SK-N-SH treated with all-trans-retinoic acid at 6 μM for 48 hours (cell line): Measurements from ENCODE around the gene SLC2A1.
"Not testable (repeated sequence)": the region's sequence is repeated elsewhere in the genome, so short reads cannot be mapped to it uniquely, and the experiment has no call there.

Source experiments
- ATAC-seq: fragments of 200-7000 bp; cut with Tn5 transposase; 3 replicates; pipeline ENCODE4 v1.9.1; 2020; ENCODE audit warnings: mild to moderate bottlenecking, moderate library complexity
- ARNTL ChIP-seq: fragments of 450-650 bp; formaldehyde crosslinking; IDR thresholded peaks from 2 replicates; pipeline ENCODE4 v1.5.0; 2020; ENCODE audit warnings: low read depth, mild to moderate bottlenecking, moderate library complexity, borderline replicate concordance
- CSDC2 ChIP-seq: fragments of 250-450 bp; sonication (Bioruptor Pico); IDR thresholded peaks from 2 replicates; pipeline ENCODE4 v1.5.0; 2020; ENCODE audit warnings: mild to moderate bottlenecking, moderate library complexity
- ESRRG ChIP-seq: fragments of 250-450 bp; sonication (Bioruptor Pico); IDR thresholded peaks from 2 replicates; pipeline ENCODE4 v1.6.1; 2021; ENCODE audit warnings: mild to moderate bottlenecking
- GLIS3 ChIP-seq: fragments of 250-450 bp; sonication (Bioruptor Pico); IDR thresholded peaks from 2 replicates; pipeline ENCODE4 v1.5.0; 2020; ENCODE audit warnings: mild to moderate bottlenecking, moderate library complexity
- ISL1 ChIP-seq: fragments of 250-450 bp; sonication (Bioruptor Pico); IDR thresholded peaks from 2 replicates; pipeline ENCODE4 v2.1.2; 2022; ENCODE audit warnings: mild to moderate bottlenecking, moderate library complexity
- OSR1 ChIP-seq: fragments of 250-450 bp; sonication (Bioruptor Pico); IDR thresholded peaks from 2 replicates; pipeline ENCODE4 v1.8.0; 2022; ENCODE audit warnings: moderate library complexity, mild to moderate bottlenecking, inconsistent platforms
- PPARA ChIP-seq: fragments of 250-450 bp; sonication (Bioruptor Pico); IDR thresholded peaks from 2 replicates; pipeline ENCODE4 v1.5.0; 2020; ENCODE audit warnings: mild to moderate bottlenecking, borderline replicate concordance
- RARB ChIP-seq: fragments of 250-450 bp; sonication (Bioruptor Pico); IDR thresholded peaks from 2 replicates; pipeline ENCODE4 v1.8.0; 2021; ENCODE audit warnings: mild to moderate bottlenecking, moderate library complexity
- SNAI2 ChIP-seq: fragments of 250-450 bp; sonication (Bioruptor Pico); IDR thresholded peaks from 2 replicates; pipeline ENCODE4 v1.5.0; 2020; ENCODE audit warnings: mild to moderate bottlenecking, moderate library complexity
- TCF4 ChIP-seq: fragments of 250-450 bp; sonication (Bioruptor Pico); IDR thresholded peaks from 2 replicates; pipeline ENCODE4 v1.8.0; 2021; ENCODE audit warnings: mild to moderate bottlenecking, moderate library complexity, borderline replicate concordance
- TOX ChIP-seq: fragments of 250-450 bp; sonication (Bioruptor Pico); IDR thresholded peaks from 2 replicates; pipeline ENCODE4 v1.8.0; 2021; ENCODE audit warnings: mild to moderate bottlenecking, moderate library complexity, borderline replicate concordance
- ZC3H10 ChIP-seq: fragments of 250-450 bp; sonication (Bioruptor Pico); IDR thresholded peaks from 2 replicates; pipeline ENCODE4 v1.5.1; 2021; ENCODE audit warnings: mild to moderate bottlenecking, moderate library complexity
- ZFP3 ChIP-seq: fragments of 250-450 bp; sonication (Bioruptor Pico); IDR thresholded peaks from 2 replicates; pipeline ENCODE4 v1.5.0; 2020; ENCODE audit warnings: mild to moderate bottlenecking, moderate library complexity
- ZFP30 ChIP-seq: fragments of 450-650 bp; formaldehyde crosslinking; IDR thresholded peaks from 2 replicates; pipeline ENCODE4 v1.5.0; 2022; ENCODE audit warnings: mild to moderate bottlenecking, moderate library complexity
- ZNF565 ChIP-seq: fragments of 450-650 bp; formaldehyde crosslinking; conservative IDR thresholded peaks from 2 replicates; pipeline ENCODE4 v1.5.0; 2020; ENCODE audit warnings: low read depth, mild to moderate bottlenecking, moderate library complexity
- ZNF70 ChIP-seq: fragments of 450-650 bp; formaldehyde crosslinking; IDR thresholded peaks from 2 replicates; pipeline ENCODE4 v1.5.0; 2020; ENCODE audit warnings: mild to moderate bottlenecking, moderate library complexity
- ZNF8 ChIP-seq: fragments of 450-650 bp; formaldehyde crosslinking; IDR thresholded peaks from 2 replicates; pipeline ENCODE4 v1.5.0; 2020; ENCODE audit warnings: mild to moderate bottlenecking, moderate library complexity
- TF ChIP-seq, protein P1 (sequence below): fragments of 250-450 bp; sonication (Bioruptor Pico); IDR thresholded peaks from 2 replicates; pipeline ENCODE4 v1.5.1; 2021; ENCODE audit warnings: mild to moderate bottlenecking, moderate library complexity
- TF ChIP-seq, protein P2 (sequence below): fragments of 250-450 bp; sonication (Bioruptor Pico); IDR thresholded peaks from 2 replicates; pipeline ENCODE4 v1.5.1; 2020; ENCODE audit warnings: low read depth, mild to moderate bottlenecking, moderate library complexity
- TF ChIP-seq, protein P3 (sequence below): fragments of 250-450 bp; sonication (Bioruptor Pico); IDR thresholded peaks from 2 replicates; pipeline ENCODE4 v1.8.0; 2021; ENCODE audit warnings: low read depth, mild to moderate bottlenecking, moderate library complexity, borderline replicate concordance
- TF ChIP-seq, protein P4 (sequence below): fragments of 250-450 bp; sonication (Bioruptor Pico); IDR thresholded peaks from 2 replicates; pipeline ENCODE4 v1.8.0; 2020; ENCODE audit warnings: mild to moderate bottlenecking, moderate library complexity, borderline replicate concordance
- TF ChIP-seq, protein P5 (sequence below): fragments of 250-450 bp; sonication (Bioruptor Pico); IDR thresholded peaks from 2 replicates; pipeline ENCODE4 v1.5.0; 2020; ENCODE audit warnings: mild to moderate bottlenecking, moderate library complexity

Gene SLC2A1

DNA sequence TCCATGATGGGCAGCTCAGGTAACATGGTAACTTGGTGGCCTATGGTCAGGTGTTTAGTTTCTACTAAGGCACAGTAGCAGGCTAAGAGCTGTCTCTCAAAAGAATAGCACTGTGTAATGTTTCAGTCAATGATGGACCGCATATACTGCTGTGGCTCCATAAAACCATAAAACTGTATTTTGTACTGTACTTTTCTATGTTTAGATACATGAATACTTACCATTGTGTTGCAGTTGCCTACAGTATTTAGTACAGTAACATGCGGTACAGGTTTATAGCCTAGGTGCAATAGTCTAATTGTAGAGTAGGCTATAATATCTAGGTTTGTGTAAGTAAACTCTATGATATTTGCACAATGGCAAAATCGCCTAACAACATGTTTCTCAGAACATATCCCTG, 50.6 kb downstream of the SLC2A1 start:
- ATAC-seq, result no peak
- TF ChIP-seq ESRRG (CRISPR knock-in tag), result no peak
- TF ChIP-seq ZFP30 (CRISPR knock-in tag), result no peak
- no peak for TF ChIP-seq PPARA
- TF ChIP-seq ZNF565 (CRISPR knock-in tag), result no peak
- no peak for TF ChIP-seq GLIS3 (CRISPR knock-in tag)
- TF ChIP-seq SNAI2 (CRISPR knock-in tag), result no peak
- TF ChIP-seq, protein P1, sequence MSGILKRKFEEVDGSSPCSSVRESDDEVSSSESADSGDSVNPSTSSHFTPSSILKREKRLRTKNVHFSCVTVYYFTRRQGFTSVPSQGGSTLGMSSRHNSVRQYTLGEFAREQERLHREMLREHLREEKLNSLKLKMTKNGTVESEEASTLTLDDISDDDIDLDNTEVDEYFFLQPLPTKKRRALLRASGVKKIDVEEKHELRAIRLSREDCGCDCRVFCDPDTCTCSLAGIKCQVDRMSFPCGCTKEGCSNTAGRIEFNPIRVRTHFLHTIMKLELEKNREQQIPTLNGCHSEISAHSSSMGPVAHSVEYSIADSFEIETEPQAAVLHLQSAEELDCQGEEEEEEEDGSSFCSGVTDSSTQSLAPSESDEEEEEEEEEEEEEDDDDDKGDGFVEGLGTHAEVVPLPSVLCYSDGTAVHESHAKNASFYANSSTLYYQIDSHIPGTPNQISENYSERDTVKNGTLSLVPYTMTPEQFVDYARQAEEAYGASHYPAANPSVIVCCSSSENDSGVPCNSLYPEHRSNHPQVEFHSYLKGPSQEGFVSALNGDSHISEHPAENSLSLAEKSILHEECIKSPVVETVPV (CRISPR knock-in tag), result no peak
- TF ChIP-seq, protein P2, sequence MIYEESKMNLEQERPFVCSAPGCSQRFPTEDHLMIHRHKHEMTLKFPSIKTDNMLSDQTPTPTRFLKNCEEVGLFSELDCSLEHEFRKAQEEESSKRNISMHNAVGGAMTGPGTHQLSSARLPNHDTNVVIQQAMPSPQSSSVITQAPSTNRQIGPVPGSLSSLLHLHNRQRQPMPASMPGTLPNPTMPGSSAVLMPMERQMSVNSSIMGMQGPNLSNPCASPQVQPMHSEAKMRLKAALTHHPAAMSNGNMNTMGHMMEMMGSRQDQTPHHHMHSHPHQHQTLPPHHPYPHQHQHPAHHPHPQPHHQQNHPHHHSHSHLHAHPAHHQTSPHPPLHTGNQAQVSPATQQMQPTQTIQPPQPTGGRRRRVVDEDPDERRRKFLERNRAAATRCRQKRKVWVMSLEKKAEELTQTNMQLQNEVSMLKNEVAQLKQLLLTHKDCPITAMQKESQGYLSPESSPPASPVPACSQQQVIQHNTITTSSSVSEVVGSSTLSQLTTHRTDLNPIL (CRISPR knock-in tag), result no peak
- TF ChIP-seq, all 23 proteins: peak for 0

DNA sequence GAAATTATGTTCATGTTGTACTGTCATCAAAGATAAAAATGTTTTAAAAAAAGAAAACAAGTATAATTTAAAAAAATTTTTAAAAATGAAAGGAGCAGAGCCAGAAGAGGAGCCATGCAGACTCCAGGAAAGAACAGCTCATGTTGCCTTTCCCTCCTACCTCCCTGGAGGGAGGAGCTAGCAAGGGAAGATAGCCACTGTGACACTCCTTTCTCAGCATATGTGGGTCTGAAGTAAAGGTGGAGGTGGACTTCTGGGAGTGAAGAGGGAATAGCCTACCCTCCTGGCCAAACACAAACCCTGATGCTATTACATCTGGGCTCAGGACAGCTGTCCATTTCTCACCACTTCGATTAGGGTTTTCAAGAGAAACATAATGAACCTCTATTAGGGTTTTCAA, 54.2 kb downstream of the SLC2A1 start:
- TF ChIP-seq ISL1 (CRISPR knock-in tag) (no peak), PPARA (no peak), TCF4 (CRISPR knock-in tag) (no peak), ZFP3 (CRISPR knock-in tag) (no peak), ZC3H10 (CRISPR knock-in tag) (no peak), CSDC2 (no peak), ARNTL (CRISPR knock-in tag) (no peak), SNAI2 (CRISPR knock-in tag) (no peak), TOX (CRISPR knock-in tag) (no peak), ZFP30 (CRISPR knock-in tag) (no peak), ZNF565 (CRISPR knock-in tag) (no peak), ZNF70 (CRISPR knock-in tag) (no peak), OSR1 (CRISPR knock-in tag) (no peak), GLIS3 (CRISPR knock-in tag) (no peak), ESRRG (CRISPR knock-in tag) (no peak)
- TF ChIP-seq, protein P1 (CRISPR knock-in tag), result no peak
- TF ChIP-seq, protein P3, sequence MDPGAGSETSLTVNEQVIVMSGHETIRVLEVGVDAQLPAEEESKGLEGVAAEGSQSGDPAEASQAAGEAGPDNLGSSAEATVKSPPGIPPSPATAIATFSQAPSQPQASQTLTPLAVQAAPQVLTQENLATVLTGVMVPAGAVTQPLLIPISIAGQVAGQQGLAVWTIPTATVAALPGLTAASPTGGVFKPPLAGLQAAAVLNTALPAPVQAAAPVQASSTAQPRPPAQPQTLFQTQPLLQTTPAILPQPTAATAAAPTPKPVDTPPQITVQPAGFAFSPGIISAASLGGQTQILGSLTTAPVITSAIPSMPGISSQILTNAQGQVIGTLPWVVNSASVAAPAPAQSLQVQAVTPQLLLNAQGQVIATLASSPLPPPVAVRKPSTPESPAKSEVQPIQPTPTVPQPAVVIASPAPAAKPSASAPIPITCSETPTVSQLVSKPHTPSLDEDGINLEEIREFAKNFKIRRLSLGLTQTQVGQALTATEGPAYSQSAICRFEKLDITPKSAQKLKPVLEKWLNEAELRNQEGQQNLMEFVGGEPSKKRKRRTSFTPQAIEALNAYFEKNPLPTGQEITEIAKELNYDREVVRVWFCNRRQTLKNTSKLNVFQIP, result no peak
- TF ChIP-seq, protein P4, sequence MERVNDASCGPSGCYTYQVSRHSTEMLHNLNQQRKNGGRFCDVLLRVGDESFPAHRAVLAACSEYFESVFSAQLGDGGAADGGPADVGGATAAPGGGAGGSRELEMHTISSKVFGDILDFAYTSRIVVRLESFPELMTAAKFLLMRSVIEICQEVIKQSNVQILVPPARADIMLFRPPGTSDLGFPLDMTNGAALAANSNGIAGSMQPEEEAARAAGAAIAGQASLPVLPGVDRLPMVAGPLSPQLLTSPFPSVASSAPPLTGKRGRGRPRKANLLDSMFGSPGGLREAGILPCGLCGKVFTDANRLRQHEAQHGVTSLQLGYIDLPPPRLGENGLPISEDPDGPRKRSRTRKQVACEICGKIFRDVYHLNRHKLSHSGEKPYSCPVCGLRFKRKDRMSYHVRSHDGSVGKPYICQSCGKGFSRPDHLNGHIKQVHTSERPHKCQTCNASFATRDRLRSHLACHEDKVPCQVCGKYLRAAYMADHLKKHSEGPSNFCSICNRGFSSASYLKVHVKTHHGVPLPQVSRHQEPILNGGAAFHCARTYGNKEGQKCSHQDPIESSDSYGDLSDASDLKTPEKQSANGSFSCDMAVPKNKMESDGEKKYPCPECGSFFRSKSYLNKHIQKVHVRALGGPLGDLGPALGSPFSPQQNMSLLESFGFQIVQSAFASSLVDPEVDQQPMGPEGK (CRISPR knock-in tag), result no peak
- ATAC-seq, result no peak

DNA sequence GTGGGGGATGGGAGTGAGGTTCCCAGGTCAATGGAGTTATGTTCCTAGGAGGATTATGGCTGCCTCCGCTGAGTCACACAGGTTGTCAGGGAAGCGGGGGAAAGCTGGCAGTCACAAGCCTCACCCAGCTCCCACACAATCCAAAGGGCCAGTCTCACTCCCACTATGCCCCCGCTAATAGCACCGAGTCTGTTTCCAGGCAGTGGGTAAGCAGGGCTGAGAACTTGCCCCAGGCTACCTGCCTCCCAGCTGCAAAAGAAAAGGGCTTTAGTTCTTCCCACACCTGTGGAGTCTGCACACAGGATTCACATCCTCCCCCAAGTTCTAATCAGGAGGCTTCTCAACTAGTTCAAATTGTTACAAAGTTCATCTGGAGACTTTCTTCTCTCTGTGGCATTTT, 58.7 kb downstream of the SLC2A1 start:
- not testable (repeated sequence) for ATAC-seq

DNA sequence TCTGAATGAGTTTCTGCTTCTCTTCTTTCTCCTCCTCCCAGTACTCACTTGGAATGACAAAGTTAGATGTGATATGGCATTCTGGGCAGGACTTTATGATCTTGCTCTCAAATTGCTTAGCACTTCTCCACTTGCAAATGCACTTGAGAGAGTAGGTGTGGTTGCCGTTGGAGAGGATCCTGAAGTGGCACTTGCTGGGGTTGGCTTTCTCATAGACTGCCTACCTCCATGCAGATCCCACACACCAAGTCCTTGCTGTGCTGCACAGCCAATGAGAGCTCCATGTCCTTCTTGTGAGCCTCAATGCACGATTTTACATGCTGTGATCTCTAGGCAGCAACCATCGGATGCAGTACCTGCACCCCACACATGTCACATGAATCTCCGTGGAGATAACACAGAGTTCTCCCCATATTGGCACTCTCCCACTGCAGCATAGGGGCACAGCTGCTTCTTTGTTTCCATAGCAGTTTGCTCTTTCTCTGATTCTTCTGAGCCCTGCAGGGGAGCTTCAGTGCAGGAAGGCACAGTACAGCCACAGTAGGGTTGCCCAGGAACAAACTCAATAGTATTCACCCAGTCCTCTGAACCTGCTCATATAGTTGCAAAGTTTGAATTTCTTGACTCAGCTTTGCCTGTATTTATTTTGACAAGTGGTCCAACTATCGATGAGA, 67.1 kb downstream of the SLC2A1 start:
- TF ChIP-seq GLIS3 (CRISPR knock-in tag) (no peak), ZNF70 (CRISPR knock-in tag) (no peak), TCF4 (CRISPR knock-in tag) (no peak), ZC3H10 (CRISPR knock-in tag) (no peak), CSDC2 (no peak), ARNTL (CRISPR knock-in tag) (no peak), TOX (CRISPR knock-in tag) (no peak), ZNF8 (no peak), SNAI2 (CRISPR knock-in tag) (no peak), ZFP3 (CRISPR knock-in tag) (no peak), RARB (CRISPR knock-in tag) (no peak), ZNF565 (CRISPR knock-in tag) (no peak)
- TF ChIP-seq, protein P5, sequence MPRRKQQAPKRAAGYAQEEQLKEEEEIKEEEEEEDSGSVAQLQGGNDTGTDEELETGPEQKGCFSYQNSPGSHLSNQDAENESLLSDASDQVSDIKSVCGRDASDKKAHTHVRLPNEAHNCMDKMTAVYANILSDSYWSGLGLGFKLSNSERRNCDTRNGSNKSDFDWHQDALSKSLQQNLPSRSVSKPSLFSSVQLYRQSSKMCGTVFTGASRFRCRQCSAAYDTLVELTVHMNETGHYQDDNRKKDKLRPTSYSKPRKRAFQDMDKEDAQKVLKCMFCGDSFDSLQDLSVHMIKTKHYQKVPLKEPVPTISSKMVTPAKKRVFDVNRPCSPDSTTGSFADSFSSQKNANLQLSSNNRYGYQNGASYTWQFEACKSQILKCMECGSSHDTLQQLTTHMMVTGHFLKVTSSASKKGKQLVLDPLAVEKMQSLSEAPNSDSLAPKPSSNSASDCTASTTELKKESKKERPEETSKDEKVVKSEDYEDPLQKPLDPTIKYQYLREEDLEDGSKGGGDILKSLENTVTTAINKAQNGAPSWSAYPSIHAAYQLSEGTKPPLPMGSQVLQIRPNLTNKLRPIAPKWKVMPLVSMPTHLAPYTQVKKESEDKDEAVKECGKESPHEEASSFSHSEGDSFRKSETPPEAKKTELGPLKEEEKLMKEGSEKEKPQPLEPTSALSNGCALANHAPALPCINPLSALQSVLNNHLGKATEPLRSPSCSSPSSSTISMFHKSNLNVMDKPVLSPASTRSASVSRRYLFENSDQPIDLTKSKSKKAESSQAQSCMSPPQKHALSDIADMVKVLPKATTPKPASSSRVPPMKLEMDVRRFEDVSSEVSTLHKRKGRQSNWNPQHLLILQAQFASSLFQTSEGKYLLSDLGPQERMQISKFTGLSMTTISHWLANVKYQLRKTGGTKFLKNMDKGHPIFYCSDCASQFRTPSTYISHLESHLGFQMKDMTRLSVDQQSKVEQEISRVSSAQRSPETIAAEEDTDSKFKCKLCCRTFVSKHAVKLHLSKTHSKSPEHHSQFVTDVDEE (CRISPR knock-in tag), result no peak
- TF ChIP-seq, protein P4 (CRISPR knock-in tag), result no peak
- ATAC-seq, result no peak
